ENCODE data around the gene RING1.
A peak's percentile ranks its signal among the peaks of the same experiment; 100 is the strongest.
"Not testable (repeated sequence)": the region's sequence is repeated elsewhere in the genome, so short reads cannot be mapped to it uniquely, and the experiment has no call there.

RING1 gene

GRCh38 chr6:33205191-33206026 lies 2.9 kb upstream of the RING1 start:
- DNase-seq: no peak

- no peak for DNase-seq
Observed at GRCh38 chr6:33206027-33206863, 2.1 kb upstream of the RING1 start.

- peak in 26 of 56 donors; percentile 11 to 78 (median 42) for DNase-seq
Observed at GRCh38 chr6:33206864-33207551, 1.3 kb upstream of the RING1 start.

- DNase-seq: peak in 18 of 56 donors; percentile 13 to 69 (median 48)
Observed at GRCh38 chr6:33207552-33208090, 679 bp upstream of the RING1 start.

GRCh38 chr6:33209856-33210255 lies 1.6 kb downstream of the RING1 start:
- DNase-seq: no peak

GRCh38 chr6:33211136-33211535 lies 2.8 kb downstream of the RING1 start:
- no peak for DNase-seq

GRCh38 chr6:33211666-33212422 lies 3.5 kb downstream of the RING1 start:
- no peak for DNase-seq

GRCh38 chr6:33212857-33213165 lies 4.5 kb downstream of the RING1 start:
- DNase-seq: no peak

GRCh38 chr6:33213166-33213988 lies 5.1 kb downstream of the RING1 start:
- peak in 20 of 56 donors; percentile 13 to 66 (median 40) for DNase-seq

- no peak for DNase-seq
Observed at GRCh38 chr6:33213989-33214335, 5.7 kb downstream of the RING1 start.

GRCh38 chr6:33215271-33216116 lies 7.2 kb downstream of the RING1 start:
- DNase-seq: no peak

GRCh38 chr6:33216117-33216649 lies 7.9 kb downstream of the RING1 start:
- DNase-seq: no peak

GRCh38 chr6:33217246-33217645 lies 8.9 kb downstream of the RING1 start:
- DNase-seq: no peak

GRCh38 chr6:33217681-33218080 lies 9.4 kb downstream of the RING1 start:
- DNase-seq: no peak

- DNase-seq: not testable (repeated sequence)
Observed at GRCh38 chr6:33226503-33227120, 18.3 kb downstream of the RING1 start.

- DNase-seq: no peak
Observed at GRCh38 chr6:33235221-33235634, 26.9 kb downstream of the RING1 start.

- no peak for DNase-seq
Observed at GRCh38 chr6:33236328-33236727, 28.0 kb downstream of the RING1 start.

GRCh38 chr6:33236852-33237251 lies 28.6 kb downstream of the RING1 start:
- no peak for DNase-seq
